ENCODE measurements around the gene CLCN7.

- TF ChIP-seq CTCF (IDR thresholded peaks at IDR 0.05) = no peak
- TF ChIP-seq EP300 (IDR thresholded peaks at IDR 0.05) = no peak
- no peak for TF ChIP-seq POLR2A (IDR thresholded peaks at IDR 0.05)
- no peak for TF ChIP-seq POLR2AphosphoS5 (IDR thresholded peaks at IDR 0.05)
Measured at GRCh38 chr16:1471569-1472194, 3.1 kb downstream of the CLCN7 start.

Measured in stomach (tissue), 4 donors.